22Rv1 (cell line): ENCODE data around the gene MAMDC2.

ENCODE experiments used
- H3K27ac ChIP-seq: fragments of 450-650 bp; 2 replicates; pipeline ENCODE4 v1.5.1; 2017
- CTCF ChIP-seq: fragments of 450-650 bp; IDR thresholded peaks from 2 replicates; pipeline ENCODE4 v1.5.1; 2017; ENCODE audit warnings: mild to moderate bottlenecking
- ZFX ChIP-seq: fragments of 450-650 bp; IDR thresholded peaks from 2 replicates; pipeline ENCODE4 v1.6.1; 2017; ENCODE audit warnings: antibody characterized with exemption, borderline replicate concordance

MAMDC2 gene

GRCh38 chr9:70055406-70056210 lies 12.0 kb downstream of the MAMDC2 start:
- no peak for TF ChIP-seq CTCF
- TF ChIP-seq ZFX = no peak
- H3K27ac ChIP-seq = no peak overlapping the region

- no peak overlapping the region for H3K27ac ChIP-seq
- TF ChIP-seq CTCF (no peak), ZFX (no peak)
Observed at GRCh38 chr9:70056211-70056944, 12.7 kb downstream of the MAMDC2 start.

- H3K27ac ChIP-seq = no peak overlapping the region
- TF ChIP-seq CTCF (no peak), ZFX (no peak)
Observed at GRCh38 chr9:70058569-70059116, 15.0 kb downstream of the MAMDC2 start.

- TF ChIP-seq CTCF (no peak), ZFX (no peak)
- no peak overlapping the region for H3K27ac ChIP-seq
Observed at GRCh38 chr9:70060148-70060882, 16.7 kb downstream of the MAMDC2 start.

GRCh38 chr9:70060883-70061507 lies 17.3 kb downstream of the MAMDC2 start:
- no peak for TF ChIP-seq ZFX
- TF ChIP-seq CTCF = no peak
- no peak overlapping the region for H3K27ac ChIP-seq

- H3K27ac ChIP-seq = no peak overlapping the region
- no peak for TF ChIP-seq CTCF
- no peak for TF ChIP-seq ZFX
Observed at GRCh38 chr9:70061776-70062175, 18.1 kb downstream of the MAMDC2 start.
